PC-3 (cell line): ENCODE data around the gene AUH.

ENCODE experiments used
- EZH2 ChIP-seq: fragments of 300-600 bp; sonication (generic); IDR thresholded peaks from one replicate; pipeline ENCODE4 v1.6.1; 2017; ENCODE audit warnings: antibody characterized with exemption, mild to moderate bottlenecking, low read length; ENCODE audit not compliant: unreplicated experiment
- EZH2phosphoT487 ChIP-seq: fragments of 300-600 bp; sonication (generic); IDR thresholded peaks from 2 replicates; pipeline ENCODE4 v1.6.1; 2018; ENCODE audit warnings: mild to moderate bottlenecking, antibody characterized with exemption, low read length, borderline replicate concordance
- TF ChIP-seq, protein P1 (sequence below): fragments of 300-600 bp; sonication (generic); conservative IDR thresholded peaks from 2 replicates; pipeline ENCODE4 v1.5.1; 2017; ENCODE audit warnings: antibody characterized with exemption, low read depth, mild to moderate bottlenecking, low read length

DNA sequence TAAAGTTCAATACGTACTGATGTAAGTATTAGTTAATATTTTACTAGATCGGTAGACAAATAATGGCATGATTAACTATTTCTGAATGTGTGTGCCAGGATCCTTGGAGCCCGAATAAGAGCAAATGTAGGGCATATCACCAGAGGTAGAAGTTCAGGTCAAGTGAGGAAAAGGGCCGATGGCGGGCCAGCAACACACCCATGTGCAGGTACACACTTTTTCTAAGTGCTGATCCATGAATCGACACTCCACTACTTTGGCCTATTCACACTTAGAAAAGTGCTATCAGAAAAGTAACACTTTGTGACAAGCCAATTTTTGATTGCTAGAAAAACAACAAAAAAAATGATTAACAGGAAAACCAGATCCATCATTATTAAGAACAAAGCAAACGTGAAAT lies 150.3 kb downstream of the AUH start:
- TF ChIP-seq, protein P1, sequence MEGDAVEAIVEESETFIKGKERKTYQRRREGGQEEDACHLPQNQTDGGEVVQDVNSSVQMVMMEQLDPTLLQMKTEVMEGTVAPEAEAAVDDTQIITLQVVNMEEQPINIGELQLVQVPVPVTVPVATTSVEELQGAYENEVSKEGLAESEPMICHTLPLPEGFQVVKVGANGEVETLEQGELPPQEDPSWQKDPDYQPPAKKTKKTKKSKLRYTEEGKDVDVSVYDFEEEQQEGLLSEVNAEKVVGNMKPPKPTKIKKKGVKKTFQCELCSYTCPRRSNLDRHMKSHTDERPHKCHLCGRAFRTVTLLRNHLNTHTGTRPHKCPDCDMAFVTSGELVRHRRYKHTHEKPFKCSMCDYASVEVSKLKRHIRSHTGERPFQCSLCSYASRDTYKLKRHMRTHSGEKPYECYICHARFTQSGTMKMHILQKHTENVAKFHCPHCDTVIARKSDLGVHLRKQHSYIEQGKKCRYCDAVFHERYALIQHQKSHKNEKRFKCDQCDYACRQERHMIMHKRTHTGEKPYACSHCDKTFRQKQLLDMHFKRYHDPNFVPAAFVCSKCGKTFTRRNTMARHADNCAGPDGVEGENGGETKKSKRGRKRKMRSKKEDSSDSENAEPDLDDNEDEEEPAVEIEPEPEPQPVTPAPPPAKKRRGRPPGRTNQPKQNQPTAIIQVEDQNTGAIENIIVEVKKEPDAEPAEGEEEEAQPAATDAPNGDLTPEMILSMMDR, result no peak
- no peak for TF ChIP-seq EZH2
- no peak for TF ChIP-seq EZH2phosphoT487
